Measurements from ENCODE around the gene ATE1. TPM values are rescaled to one million over a fixed set of nuclear protein-coding genes. Genes with fewer than 3 reads are reported as not detected.

ATE1 gene
- total RNA-seq, 1 experiment from 2014 or later = 58.1 TPM

Other genes starting within 250 kb of the ATE1 start
- 148 and 167 TPM in 2 replicates for gene NSMCE4A, start 47.2 kb upstream of the ATE1 start, total RNA-seq (2014; rRNA removed; shearing (Covaris generic))
- 5.5 and 6.6 TPM in 2 replicates for gene TACC2, start 61.1 kb upstream of the ATE1 start, total RNA-seq (2014; rRNA removed; shearing (Covaris generic))

Data from G401 (cell line).